GM21786 (cell line): ENCODE measurements around the gene LINC00237.
A peak's percentile ranks its signal among the peaks of the same experiment; 100 is the strongest.

Source experiments
- ATAC-seq: cut with Tn5 transposase; IDR thresholded peaks from one replicate; pipeline ENCODE4 v1.9.1; 2021; ENCODE audit not compliant: unreplicated experiment

Gene LINC00237

DNA sequence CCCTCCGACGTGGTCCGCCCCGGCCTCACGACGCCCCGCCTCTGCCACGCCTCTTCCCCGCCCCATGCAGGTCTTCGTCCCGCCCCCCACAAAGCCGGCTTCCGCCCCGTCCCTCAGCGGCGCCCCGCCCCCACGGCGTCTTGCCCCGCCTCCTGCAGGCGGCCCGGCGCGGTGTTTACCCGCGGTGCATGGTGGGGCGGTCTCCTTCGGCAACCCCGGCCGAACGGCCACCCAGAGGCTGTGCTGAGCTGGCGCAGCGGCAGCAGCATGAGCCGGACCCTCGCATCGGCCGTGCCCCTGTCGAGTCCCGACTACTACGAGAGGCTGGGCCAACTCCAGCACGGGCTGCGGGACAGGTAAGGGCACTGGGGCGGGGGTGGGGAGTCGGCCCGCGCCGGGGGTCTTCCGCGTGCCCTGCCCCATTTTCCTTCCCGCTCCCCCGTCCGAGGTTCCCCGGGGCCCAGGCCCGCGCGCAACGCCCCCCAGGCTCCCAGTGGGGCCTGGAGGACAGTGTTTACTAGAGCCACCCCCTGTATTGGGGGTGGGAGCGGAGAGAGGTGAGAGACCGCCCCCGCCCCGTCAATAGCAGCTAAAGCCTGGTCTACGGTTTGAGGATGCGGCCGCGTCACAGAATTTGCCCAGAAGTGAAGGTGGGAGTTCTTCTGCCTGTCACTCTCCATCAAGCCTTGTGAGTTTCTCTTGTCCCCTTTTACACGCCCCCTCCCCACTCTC is 19.9 kb upstream of the LINC00237 start, which contains the start of gene KIZ:
TSS of gene KIZ (plus strand) at position 234 of the 732 bp plus-strand sequence. CDS start at position 268, 34 bp downstream.
- peak; percentile 95 for ATAC-seq

DNA sequence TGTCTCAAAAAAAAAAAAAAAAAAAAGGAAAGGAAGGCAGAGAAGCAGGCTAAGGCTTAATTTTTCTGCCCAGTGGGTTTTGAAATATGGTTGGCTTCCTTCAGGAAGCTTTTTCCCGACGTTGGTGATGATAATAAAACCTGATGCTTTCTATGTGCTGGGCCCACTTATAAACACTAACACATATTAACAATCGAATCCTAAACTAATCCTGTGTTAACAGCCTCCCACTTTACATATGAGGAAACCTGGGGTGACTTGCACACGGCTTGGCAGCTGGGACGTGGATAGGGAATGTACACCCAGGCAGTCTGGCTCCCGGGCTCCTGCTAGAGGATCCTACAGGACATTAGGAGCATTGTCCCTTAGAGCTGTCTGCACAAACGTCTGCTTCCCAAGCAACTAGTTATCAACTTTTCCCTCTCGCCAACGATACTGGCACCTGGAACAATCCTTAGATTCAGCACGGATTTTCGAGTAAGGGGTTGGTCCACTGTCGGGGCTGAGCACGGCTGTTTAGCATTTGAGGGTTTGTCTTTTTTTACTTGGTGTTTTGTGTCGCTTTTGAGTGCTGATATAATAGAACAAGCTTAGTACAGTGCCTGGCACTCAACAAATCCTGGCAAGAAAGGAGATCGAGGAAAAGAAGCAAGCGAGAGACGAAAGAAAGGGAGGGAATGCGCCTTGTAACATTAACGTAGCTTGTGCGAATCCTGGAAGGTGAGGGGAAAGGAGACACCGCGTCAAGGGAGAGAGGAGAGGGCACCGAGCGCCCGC is 19.1 kb upstream of the LINC00237 start:
- peak; percentile 17 for ATAC-seq

DNA sequence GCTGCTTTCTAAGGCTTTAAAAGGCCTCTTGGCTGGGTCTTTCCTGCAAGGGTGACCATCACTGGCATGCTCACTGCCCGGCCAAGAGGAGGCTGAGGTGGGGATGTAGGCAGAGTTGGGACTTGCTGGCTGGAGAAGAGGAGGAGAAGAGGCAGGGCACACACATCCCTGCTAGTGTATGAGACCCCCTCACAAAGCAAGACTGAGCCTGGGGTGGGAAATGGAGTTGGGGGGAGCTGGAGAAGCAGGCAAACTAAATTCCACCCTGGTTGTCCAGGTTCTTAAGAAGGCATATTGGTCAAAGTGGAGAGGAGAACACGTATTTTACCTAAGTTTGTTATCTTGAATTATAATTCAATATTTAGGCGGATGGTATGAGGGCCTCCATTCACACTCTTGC is 18.0 kb upstream of the LINC00237 start:
- no peak for ATAC-seq

DNA sequence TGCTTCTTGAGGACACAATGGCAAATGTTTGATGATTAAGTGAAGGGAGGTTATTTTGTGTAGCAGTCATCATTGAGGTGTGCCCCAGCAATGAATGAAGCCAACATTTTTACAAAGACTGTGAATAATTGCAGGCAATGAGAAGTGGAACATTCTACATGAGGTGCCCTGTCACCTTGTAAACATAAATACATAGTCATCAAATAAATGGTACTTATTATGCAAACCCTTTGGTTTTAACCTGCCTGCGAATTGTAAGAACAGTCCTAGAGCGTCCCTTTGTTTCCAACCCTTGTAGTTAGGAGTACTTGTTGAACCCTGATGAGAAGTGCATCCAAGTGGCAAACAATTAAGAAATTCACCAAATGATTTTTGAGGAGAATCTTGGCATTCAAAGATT is 12.6 kb upstream of the LINC00237 start:
- ATAC-seq = no peak

DNA sequence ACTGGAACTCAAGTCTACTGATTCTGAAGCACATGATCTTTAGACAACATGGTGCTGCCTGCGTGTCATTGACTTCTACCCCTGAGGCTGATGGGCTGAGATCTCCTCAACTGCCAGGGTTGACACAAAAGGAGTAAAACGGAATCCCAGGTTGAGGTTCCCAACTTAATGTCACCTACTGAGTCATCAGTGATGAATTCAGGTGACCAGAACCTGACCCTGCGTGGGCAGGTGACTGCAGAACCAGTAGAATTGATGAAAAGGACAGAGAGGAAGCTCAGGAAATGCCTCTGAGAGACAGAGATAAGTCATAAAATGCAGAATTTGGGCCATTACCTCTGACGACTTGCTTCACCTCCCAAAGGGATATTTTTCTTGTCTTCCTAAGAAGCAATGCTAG is 12.0 kb upstream of the LINC00237 start:
- ATAC-seq = no peak

DNA sequence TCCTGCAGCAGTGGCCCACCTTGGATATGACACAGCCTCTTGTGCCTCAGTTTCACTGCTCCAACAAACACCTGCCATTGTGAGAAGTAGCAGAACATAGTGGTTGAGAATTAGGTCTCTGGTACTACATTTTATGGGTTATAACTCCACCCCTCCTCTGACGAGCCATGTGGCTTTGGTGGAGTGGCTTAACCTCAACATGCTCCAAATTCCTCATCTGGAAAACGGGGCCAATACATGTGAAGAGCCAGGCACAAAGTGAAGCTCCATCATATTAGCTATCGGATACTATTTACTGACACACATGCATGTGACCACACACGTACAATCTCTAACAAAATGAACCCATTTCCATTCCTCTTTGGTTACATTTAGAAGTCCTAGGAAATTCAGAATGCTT is 11.4 kb upstream of the LINC00237 start:
- ATAC-seq = no peak

DNA sequence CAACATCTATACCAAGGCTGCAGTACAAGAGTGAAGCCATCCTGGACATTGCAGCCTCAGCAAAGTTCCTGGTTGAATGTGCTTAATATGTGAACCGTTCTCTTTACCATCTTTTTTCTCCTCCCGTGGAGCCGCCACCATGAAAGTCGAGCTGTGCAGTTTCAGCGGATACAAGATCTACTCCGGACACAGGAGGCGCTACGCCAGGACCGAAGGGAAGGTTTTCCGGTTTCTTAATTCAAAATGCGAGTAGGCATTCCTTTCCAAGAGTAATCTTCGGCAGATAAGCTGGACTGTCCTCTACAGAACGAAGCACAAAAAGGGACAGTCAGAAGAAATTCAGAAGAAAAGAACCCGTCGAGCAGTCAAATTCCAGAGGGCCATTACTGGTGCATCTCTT is 8.4 kb upstream of the LINC00237 start:
- ATAC-seq = no peak

DNA sequence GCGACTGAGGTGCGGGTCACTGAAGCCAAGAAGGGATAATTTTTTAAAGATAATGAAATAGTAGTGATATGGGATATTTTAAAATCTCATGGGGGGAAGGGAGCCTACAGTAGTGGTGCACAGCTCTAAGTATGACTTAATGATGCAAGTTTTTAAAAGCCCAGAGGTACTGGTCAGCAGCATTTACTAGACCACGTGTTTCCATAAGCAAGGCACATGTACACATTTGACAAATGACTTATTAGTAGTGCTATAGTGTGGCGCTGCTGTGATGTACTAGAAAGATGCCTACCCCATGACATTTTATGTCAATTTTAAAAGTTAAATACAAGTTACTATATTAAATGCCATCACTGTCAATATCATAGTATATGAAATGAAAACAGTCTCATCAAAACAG is 7.5 kb upstream of the LINC00237 start:
- ATAC-seq = no peak

DNA sequence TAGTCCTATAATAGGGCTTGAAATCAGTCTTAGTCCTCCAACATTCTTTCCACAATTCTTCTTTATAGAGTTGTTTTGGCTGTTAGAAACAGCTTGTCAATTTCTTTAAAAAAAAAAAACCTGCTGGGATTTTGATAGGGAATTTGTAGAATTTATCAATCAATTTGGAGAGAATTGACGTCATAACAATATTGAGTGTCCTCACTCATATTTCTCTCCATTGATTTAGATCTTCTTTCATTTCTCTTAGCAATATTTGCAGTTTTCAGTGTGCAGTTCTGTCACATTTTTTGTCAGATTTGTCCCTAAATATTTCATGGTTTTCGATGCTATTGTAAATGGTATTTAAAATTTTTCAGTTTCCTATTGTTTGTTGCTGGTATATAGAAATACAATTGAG is 5.3 kb upstream of the LINC00237 start:
- no peak for ATAC-seq

DNA sequence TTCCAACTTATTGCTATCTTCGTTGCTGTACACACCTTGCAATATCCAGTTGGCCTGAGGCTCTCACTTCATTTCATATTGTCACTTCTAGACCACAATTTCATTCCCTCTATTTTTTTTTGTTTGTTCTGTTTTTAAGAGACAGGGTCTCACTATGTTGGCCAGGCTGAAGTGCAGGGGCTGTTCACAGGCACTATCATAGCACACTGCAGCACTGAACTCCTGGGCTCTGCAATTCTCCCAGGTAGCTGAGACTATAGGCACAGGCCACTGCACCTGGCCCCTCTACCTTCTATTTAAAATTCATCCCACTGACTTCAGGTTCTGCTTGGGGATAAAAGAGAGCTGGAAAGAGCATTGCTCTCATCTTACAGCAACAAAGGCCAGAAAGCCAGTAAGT is 4.7 kb upstream of the LINC00237 start:
- no peak for ATAC-seq

DNA sequence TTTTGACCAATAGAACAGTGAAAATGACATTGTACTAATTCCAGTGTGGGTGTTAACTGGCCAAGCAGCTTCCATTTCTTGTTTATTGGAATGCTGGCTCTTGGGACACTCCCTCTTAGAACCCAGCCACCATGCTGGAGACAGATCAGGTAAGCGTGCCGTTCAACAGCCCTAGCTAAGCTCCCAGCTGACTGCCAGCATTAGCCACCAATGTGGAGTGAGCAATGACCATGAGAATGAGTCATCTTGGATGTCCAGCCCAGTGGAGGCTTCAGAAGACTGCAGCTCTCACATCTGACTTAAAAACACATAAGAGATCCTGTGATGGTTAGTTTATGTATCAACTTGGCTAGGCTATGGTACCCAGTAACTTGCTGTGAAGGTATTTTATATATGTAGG is 3.0 kb upstream of the LINC00237 start:
- no peak for ATAC-seq

DNA sequence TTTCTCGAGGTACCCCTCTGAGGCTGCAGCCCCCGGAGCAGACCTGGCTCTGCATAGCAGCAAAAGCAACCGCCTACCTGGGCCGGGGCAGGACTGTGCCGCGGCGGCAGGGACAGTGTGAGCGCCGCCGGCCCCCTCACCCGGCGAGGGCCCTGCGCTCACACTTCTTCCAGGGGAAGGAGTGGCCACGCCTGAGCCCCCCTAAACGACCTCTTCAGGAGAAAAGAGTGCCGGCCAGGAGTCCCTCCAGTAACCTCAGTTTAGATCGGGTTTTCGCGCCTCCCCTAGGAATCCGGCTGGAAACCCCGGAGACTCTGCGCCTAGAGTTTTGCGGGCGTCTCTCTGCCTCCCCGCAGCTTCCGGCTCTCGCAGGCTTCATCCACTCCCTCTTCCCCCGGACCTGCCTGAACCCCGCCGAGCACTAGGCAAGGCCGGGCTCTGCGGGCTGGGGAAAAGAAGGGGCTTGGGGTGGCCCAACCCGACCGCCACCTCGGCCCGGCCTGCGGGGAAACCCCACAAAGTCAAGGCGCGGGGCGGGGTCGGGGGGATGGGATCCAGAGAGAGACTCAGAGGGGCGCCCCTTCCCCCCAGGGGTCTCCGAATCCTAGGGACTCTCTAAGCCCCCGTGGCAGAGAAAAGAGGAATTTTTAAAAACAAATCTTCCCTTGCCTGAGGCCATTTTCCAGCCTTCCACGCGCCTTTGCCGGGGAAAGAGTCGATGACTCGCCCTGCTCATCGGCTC is 558 bp downstream of the LINC00237 start:
- no peak for ATAC-seq

DNA sequence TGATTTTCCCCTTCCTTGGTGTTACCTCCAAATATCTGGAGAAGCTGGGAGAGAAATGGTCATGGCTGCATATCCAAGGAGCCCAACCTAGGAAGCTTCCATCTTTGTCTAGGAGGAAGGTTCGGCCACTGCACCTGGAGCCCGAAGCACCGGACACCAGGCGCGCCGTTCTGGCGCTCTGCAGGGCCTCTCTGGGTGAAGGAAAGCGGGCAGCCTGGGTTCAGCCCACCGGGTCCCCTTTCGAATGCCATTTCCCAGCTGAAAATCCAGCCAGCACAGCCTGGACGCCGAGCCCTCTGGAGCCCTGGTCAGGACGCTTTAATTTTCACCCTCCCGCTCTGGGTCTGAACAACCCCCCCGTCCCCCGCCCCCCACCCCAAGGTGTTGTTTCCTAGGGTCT is 1.2 kb downstream of the LINC00237 start:
- no peak for ATAC-seq

DNA sequence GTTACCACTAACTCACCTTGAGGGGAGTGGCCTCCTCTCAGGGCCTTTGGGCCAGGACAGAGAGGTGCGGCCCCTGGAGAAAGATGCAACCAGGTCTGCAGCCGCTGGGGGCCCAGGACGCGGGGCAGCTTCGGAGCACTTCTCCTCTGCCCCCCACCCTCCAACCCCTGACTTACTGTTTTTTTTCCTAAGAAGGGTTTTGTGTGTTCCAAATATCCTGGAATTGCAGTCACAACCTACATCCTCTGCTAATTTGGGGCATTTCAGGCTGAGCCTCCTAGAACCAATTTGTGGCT is 1.7 kb downstream of the LINC00237 start:
- no peak for ATAC-seq

DNA sequence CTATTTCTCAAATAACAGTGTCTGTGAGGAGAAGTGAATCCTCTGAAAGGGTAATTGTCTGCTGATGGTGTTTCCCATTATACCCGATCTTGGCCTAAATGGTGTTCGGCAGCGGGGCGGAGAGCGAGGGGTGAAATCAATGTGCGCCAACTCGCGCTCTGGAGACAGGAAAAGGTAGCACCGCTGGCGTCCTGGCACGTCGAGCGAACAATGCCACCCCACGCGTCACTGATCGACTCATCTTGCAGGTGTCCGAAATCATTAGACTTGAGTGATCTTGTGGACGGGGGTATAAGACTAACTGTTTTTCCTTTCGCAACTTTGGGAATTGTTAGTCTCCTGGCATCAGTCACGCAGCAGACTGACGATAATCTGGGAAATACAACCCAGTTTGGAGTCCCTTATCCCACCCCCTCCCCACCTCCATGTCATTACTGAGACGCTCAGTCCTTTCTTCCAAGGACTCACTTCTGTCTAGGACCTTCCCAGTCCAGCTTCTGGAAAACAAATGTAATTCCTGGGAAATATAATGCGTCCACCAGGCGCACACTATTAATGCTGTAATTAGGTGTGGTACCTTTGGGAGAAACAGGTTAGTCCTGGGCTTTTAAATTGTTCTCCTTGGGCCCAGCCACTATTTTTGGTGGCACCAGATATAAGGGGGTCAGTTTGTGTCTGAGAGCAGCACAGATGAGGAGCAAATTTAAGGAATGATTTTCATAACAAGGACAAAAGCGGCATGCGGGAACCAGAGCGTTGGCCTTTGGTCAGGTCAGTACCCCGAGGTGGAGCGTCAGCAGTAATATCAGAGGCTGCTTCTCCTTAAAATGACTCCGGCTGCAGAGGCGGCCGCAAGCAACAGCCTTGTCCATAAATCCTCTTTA is 2.3 kb downstream of the LINC00237 start:
- ATAC-seq = no peak

DNA sequence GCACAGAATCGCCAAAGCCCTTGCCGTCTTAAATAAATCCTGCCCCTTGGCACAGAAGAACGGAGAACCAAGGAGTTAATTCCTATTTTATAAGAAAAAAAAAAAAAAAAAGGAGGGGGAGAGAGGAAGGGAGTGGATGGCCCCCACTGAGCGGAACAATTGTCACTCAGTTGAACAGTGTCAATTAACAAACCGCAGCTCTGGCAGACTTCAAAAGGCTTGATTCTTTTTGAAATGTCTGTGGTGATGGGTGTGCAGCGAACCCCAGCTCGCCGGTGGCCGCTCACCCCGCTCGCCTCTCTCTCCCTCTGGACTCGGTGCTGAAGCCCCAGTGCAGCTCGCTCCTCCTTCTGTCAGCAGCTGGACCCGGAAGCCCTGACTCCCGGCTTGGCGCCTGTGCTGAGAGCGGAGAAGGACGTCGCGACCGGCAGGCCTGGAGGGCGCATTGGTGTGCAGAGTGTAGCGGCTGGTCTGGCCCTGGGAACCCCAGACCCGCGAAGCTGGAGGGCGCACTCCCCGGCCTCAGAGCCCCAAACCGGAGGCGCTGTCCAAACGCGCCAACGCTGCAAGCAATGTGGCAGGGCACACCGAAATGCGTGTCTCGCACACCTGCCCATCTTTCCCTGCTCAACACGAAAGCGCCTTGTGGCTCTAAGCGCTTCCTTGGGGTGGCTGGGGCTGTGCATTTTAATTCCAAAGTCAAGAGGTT is 3.4 kb downstream of the LINC00237 start:
- no peak for ATAC-seq

DNA sequence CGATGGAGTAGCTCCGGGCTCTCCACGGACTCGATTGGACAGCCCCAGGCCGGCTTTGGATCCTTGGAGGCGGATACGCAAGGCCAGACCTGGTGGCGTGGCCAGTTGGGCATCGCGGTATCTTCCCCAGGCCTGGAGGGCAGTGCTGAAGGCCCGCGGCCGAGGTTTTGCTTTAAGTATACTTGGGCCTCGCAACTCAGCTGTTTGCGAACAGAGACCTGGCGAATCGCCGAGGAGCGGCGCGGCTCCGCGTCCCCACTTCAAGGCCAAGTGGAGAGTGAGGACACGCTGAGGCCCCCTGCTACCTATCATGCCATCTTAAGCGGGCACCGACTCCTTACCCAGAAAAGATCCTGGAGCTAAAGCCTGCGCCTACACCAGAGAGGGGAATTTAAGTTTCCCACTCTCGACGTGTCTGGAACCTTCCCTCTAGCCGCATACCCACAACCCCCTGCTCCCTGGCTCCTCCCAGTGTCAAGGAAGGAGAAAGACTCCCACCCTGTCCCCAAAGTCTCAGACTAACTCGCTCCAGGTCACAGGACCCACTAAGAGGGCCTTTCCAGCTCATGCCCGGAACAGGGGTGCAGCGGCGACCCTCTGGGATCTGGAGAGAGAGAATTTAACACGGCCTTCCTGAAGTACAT is 4.1 kb downstream of the LINC00237 start:
- no peak for ATAC-seq

DNA sequence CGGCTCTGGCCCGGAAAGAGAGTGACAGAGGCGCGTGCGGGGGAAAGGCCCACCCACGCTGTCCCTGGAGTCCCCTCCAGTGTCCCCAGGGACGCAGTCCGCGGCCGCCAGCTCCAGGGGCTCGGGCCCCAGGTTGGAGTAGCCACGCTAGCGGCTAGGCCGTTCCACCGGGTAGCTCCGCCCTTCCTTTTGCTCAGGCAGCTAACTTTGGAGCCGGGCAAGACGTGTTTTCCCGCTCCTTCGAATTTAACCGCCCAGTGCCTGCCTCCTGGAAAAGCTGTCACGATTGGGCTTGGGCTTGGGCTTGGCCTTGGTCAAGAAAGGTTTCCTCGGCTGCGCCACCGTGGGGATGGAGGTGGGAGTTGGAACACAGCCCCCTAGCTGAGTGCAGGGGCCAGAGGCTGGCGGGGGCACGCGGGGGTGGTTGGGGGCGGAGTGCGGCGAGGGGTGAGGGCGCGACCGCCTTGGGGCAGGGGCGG is 4.7 kb downstream of the LINC00237 start:
- ATAC-seq = no peak

DNA sequence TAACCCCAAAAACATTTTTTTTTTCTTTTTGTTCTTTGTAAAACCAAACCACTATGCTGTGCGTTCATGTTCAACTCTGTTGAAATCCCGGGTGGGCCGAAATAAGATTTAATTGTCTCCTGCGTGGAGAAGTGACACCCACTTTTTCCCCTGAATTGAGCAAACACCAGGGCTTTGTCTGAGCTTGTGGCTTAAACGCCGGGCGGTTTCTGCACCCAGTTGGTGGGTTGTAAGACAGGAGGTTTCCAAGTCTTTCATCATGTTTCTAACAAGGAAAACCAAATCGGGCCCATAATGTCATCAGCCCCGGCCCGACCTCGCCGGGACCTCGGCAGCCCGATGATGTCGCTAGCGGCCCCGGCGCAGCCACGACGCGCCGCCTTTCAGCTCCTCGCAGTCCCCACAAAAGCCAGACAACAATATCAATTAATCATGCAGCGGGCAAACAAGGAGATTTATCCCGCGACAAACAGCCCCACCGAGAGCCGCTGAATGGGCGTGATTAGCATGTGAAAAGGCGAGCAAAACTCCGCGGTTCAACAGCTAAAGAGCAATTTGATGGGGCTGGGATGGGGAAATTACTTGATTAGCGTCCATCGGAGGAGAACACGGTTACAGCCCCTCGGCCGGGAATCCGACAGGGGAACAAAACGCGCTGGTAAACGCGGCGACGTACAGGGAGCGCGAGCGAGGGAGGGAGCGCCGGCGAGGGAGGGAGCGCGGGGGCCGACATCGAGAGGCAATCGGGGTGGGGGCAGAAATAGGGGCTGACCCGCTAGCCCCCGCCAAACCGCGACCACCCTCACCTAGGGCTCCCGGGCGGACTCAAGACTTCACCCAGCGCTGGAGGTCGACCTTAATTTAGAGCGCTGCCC is 5.3 kb downstream of the LINC00237 start:
- ATAC-seq = no peak
